ENCODE data around the gene MLYCD.
A peak's percentile ranks its signal among the peaks of the same experiment; 100 is the strongest.

Gene MLYCD

GRCh38 chr16:83956336-83957289, 57.7 kb downstream of the MLYCD start:
- 50% methylated on average over 22 of the region's 22 CpGs for WGBS (ENCODE audit: insufficient coverage)
- no peak overlapping the region for H3K27ac ChIP-seq (ENCODE audit: insufficient read depth in 1 of 2, low read depth in 1 of 2, low read length in 2 of 2, poor library complexity in 1 of 2, severe bottlenecking in 2 of 2)
- DNase-seq = peak; percentile 67 to 87 (median 81)

GRCh38 chr16:83957296-83957855, 58.5 kb downstream of the MLYCD start:
- ChIA-PET CTCF (interaction anchor here (0.8 to 5.9 kb wide), 11 partner anchors 10 to 549 kb away, joined by 3 to 95 read pairs (median 4); partner anchors contain the start of gene SLC38A8), POLR2A (no interaction called here)
- no peak overlapping the region for H3K27ac ChIP-seq (ENCODE audit: insufficient read depth in 1 of 2, low read depth in 1 of 2, low read length in 2 of 2, poor library complexity in 1 of 2, severe bottlenecking in 2 of 2)
- 92% methylated on average over 6 of the region's 14 CpGs for WGBS (ENCODE audit: insufficient coverage)
- no peaks in the 10 kb centered on the region for H3K36me3 ChIP-seq (ENCODE audit: control insufficient read depth in 4 of 4, insufficient read depth in 4 of 4, low read length in 3 of 4)
- H3K4me1 ChIP-seq (ENCODE audit: control extremely low read depth in 1 of 4, control insufficient read depth in 4 of 4, insufficient read depth in 4 of 4, low read length in 3 of 4) = peaks cover 0 to 20% (median 18%) of the 10 kb centered on the region in 4 experiments
- H3K9me3 ChIP-seq (ENCODE audit: control extremely low read depth in 1 of 5, control insufficient read depth in 4 of 5, insufficient read depth in 2 of 5, low read depth in 1 of 5, low read length in 4 of 5) = no peaks in the 10 kb centered on the region
- no peak for DNase-seq
- peaks cover 0 to 31% (median 5%) of the 10 kb centered on the region in 5 experiments for H3K27me3 ChIP-seq (replicated peaks in 2 of 5; ENCODE audit: control insufficient read depth in 4 of 5, insufficient read depth in 5 of 5, low read length in 4 of 5)
- no peak overlapping the region for H3K4me3 ChIP-seq (ENCODE audit: control insufficient read depth in 1 of 7, extremely low read depth in 1 of 7, insufficient read depth in 4 of 7, low read depth in 2 of 7, low read length in 6 of 7)

More at GRCh38 chr16:83956336-83957289, 57.7 kb downstream of the MLYCD start:
- H3K27me3 ChIP-seq (replicated peaks in 2 of 5; ENCODE audit: control insufficient read depth in 4 of 5, insufficient read depth in 5 of 5, low read length in 4 of 5) = peaks cover 0 to 31% (median 5%) of the 10 kb centered on the region in 5 experiments
- ChIA-PET POLR2A (no interaction called here), CTCF (interaction anchor here (0.7 to 5.9 kb wide), 13 partner anchors 9 to 550 kb away, joined by 3 to 95 read pairs (median 4); no protein-coding TSS in a partner anchor)
- no peak overlapping the region for H3K4me3 ChIP-seq (ENCODE audit: control insufficient read depth in 1 of 7, extremely low read depth in 1 of 7, insufficient read depth in 4 of 7, low read depth in 2 of 7, low read length in 6 of 7)
- H3K4me1 ChIP-seq (ENCODE audit: control extremely low read depth in 1 of 4, control insufficient read depth in 4 of 4, insufficient read depth in 4 of 4, low read length in 3 of 4) = peaks cover 0 to 20% (median 18%) of the 10 kb centered on the region in 4 experiments
- H3K36me3 ChIP-seq (ENCODE audit: control insufficient read depth in 4 of 4, insufficient read depth in 4 of 4, low read length in 3 of 4) = no peaks in the 10 kb centered on the region
- H3K9me3 ChIP-seq (ENCODE audit: control extremely low read depth in 1 of 5, control insufficient read depth in 4 of 5, insufficient read depth in 2 of 5, low read depth in 1 of 5, low read length in 4 of 5) = no peaks in the 10 kb centered on the region

- Histone ChIP-seq H3K36me3 (ENCODE audit: control insufficient read depth in 4 of 4, insufficient read depth in 4 of 4, low read length in 3 of 4) (no peaks in the 10 kb centered on the region), H3K27me3 (replicated peaks in 2 of 5; ENCODE audit: control insufficient read depth in 4 of 5, insufficient read depth in 5 of 5, low read length in 4 of 5) (peaks cover 0 to 30% (median 8%) of the 10 kb centered on the region in 5 experiments), H3K27ac (ENCODE audit: insufficient read depth in 1 of 2, low read depth in 1 of 2, low read length in 2 of 2, poor library complexity in 1 of 2, severe bottlenecking in 2 of 2) (no peak overlapping the region), H3K9me3 (ENCODE audit: control extremely low read depth in 1 of 5, control insufficient read depth in 4 of 5, insufficient read depth in 2 of 5, low read depth in 1 of 5, low read length in 4 of 5) (no peaks in the 10 kb centered on the region), H3K4me1 (ENCODE audit: control extremely low read depth in 1 of 4, control insufficient read depth in 4 of 4, insufficient read depth in 4 of 4, low read length in 3 of 4) (peaks cover 0 to 13% (median 9%) of the 10 kb centered on the region in 4 experiments), H3K4me3 (ENCODE audit: control insufficient read depth in 1 of 7, extremely low read depth in 1 of 7, insufficient read depth in 4 of 7, low read depth in 2 of 7, low read length in 6 of 7) (no peak overlapping the region)
- no peak for DNase-seq
- WGBS (ENCODE audit: insufficient coverage) = 95% methylated on average over 15 of the region's 21 CpGs
- CTCF ChIA-PET = interaction anchor here (0.8 to 5.9 kb wide), 7 partner anchors 28 to 548 kb away, joined by 3 to 95 read pairs (median 4); partner anchors contain the start of gene SLC38A8
- POLR2A ChIA-PET = interaction anchor here (0.6 kb wide), 1 partner anchor 114 kb away, joined by 3 read pairs; no protein-coding TSS in a partner anchor
Measured at GRCh38 chr16:83958137-83958845, 59.4 kb downstream of the MLYCD start.

- DNase-seq = no peak
Measured at GRCh38 chr16:83958846-83959565, 60.1 kb downstream of the MLYCD start.

GRCh38 chr16:83959656-83960434, 60.9 kb downstream of the MLYCD start:
- 94% methylated on average over 5 of the region's 12 CpGs for WGBS (ENCODE audit: insufficient coverage)
- no peak for DNase-seq
- H3K4me3 ChIP-seq (ENCODE audit: control insufficient read depth in 1 of 7, extremely low read depth in 1 of 7, insufficient read depth in 4 of 7, low read depth in 2 of 7, low read length in 6 of 7) = no peak overlapping the region
- no peaks in the 10 kb centered on the region for H3K9me3 ChIP-seq (ENCODE audit: control extremely low read depth in 1 of 5, control insufficient read depth in 4 of 5, insufficient read depth in 2 of 5, low read depth in 1 of 5, low read length in 4 of 5)
- H3K4me1 ChIP-seq (ENCODE audit: control extremely low read depth in 1 of 4, control insufficient read depth in 4 of 4, insufficient read depth in 4 of 4, low read length in 3 of 4) = no peaks in the 10 kb centered on the region
- H3K36me3 ChIP-seq (ENCODE audit: control insufficient read depth in 4 of 4, insufficient read depth in 4 of 4, low read length in 3 of 4) = no peaks in the 10 kb centered on the region
- CTCF ChIA-PET = interaction anchor here (0.5 to 2.7 kb wide), 2 partner anchors 81 to 106 kb away, joined by 3 to 13 read pairs; no protein-coding TSS in a partner anchor
- peaks cover 0 to 16% (median 5%) of the 10 kb centered on the region in 5 experiments for H3K27me3 ChIP-seq (replicated peaks in 2 of 5; ENCODE audit: control insufficient read depth in 4 of 5, insufficient read depth in 5 of 5, low read length in 4 of 5)
- POLR2A ChIA-PET = no interaction called here
- no peak overlapping the region for H3K27ac ChIP-seq (ENCODE audit: insufficient read depth in 1 of 2, low read depth in 1 of 2, low read length in 2 of 2, poor library complexity in 1 of 2, severe bottlenecking in 2 of 2)

More at GRCh38 chr16:83958846-83959565, 60.1 kb downstream of the MLYCD start:
- CTCF ChIA-PET = interaction anchor here (2.7 to 3.1 kb wide), 2 partner anchors 101 to 107 kb away, joined by 13 to 21 read pairs; no protein-coding TSS in a partner anchor
- WGBS (ENCODE audit: insufficient coverage) = 98% methylated on average over 15 of the region's 21 CpGs
- Histone ChIP-seq H3K9me3 (ENCODE audit: control extremely low read depth in 1 of 5, control insufficient read depth in 4 of 5, insufficient read depth in 2 of 5, low read depth in 1 of 5, low read length in 4 of 5) (no peaks in the 10 kb centered on the region), H3K27me3 (replicated peaks in 2 of 5; ENCODE audit: control insufficient read depth in 4 of 5, insufficient read depth in 5 of 5, low read length in 4 of 5) (peaks cover 0 to 23% (median 8%) of the 10 kb centered on the region in 5 experiments), H3K27ac (ENCODE audit: insufficient read depth in 1 of 2, low read depth in 1 of 2, low read length in 2 of 2, poor library complexity in 1 of 2, severe bottlenecking in 2 of 2) (no peak overlapping the region), H3K4me1 (ENCODE audit: control extremely low read depth in 1 of 4, control insufficient read depth in 4 of 4, insufficient read depth in 4 of 4, low read length in 3 of 4) (peaks cover 0 to 5% (median 2%) of the 10 kb centered on the region in 4 experiments), H3K4me3 (ENCODE audit: control insufficient read depth in 1 of 7, extremely low read depth in 1 of 7, insufficient read depth in 4 of 7, low read depth in 2 of 7, low read length in 6 of 7) (no peak overlapping the region), H3K36me3 (ENCODE audit: control insufficient read depth in 4 of 4, insufficient read depth in 4 of 4, low read length in 3 of 4) (no peaks in the 10 kb centered on the region)
- POLR2A ChIA-PET = interaction anchor here (0.6 kb wide), 1 partner anchor 115 kb away, joined by 3 read pairs; no protein-coding TSS in a partner anchor
